Right atrium auricular region (tissue), 2 donors: ENCODE measurements around the gene JAG2. TPM values are rescaled to one million over a fixed set of nuclear protein-coding genes. Genes with fewer than 3 reads are reported as not detected.

Experiments
- DNase-seq: peaks from one replicate; pipeline ENCODE4 v3.0.0-alpha.2; 2019; ENCODE audit warnings: low spot score
- H3K27ac ChIP-seq, 2 donors: fragments of 200-600 bp; sonication (generic); 1 replicate in 1 of 2; 2 replicates in 1 of 2; pipeline ENCODE4 v1.5.1; 2016 to 2019
- H3K27me3 ChIP-seq, 2 donors: fragments of 200-600 bp; sonication (generic); one replicate each; pipeline versions ENCODE4 v1.5.1 to v1.6.0; 2017 to 2019
- H3K36me3 ChIP-seq: fragments of 200-600 bp; sonication (generic); one replicate; pipeline ENCODE4 v1.5.1; 2016
- H3K4me1 ChIP-seq, 2 donors: fragments of 200-600 bp; sonication (generic); one replicate each; pipeline versions ENCODE4 v1.5.1 to v1.6.0; 2017 to 2019
- H3K4me3 ChIP-seq, 2 donors: fragments of 200-600 bp; sonication (generic); 1 replicate in 1 of 2; 2 replicates in 1 of 2; pipeline ENCODE4 v1.5.1; 2017 to 2019; ENCODE audit warnings: mild to moderate bottlenecking in 1 of 2, moderate library complexity in 1 of 2
- H3K9me3 ChIP-seq, 2 donors: fragments of 200-600 bp; sonication (generic); one replicate each; pipeline ENCODE4 v1.5.1; 2019
- total RNA-seq, 2 donors: library from RNA; depleted of rRNA; stranded (reverse); fragments of >200 nt; gene quantifications; one replicate each; pipeline ENCODE4 v1.1.0, GENCODE V29; 2016
- TF ChIP-seq, protein P1 (sequence below), 2 donors: fragments of 200-600 bp; sonication (generic); IDR thresholded peaks; one replicate each; pipeline ENCODE4 v1.5.1; 2019; ENCODE audit warnings: antibody characterized with exemption in 2 of 2

The JAG2 gene
- total RNA-seq, 2 donors from 2014 or later, result 14.5 to 17.3 TPM

GRCh38 chr14:105205673-105206208 lies 37.2 kb upstream of the JAG2 start:
- TF ChIP-seq, protein P1, sequence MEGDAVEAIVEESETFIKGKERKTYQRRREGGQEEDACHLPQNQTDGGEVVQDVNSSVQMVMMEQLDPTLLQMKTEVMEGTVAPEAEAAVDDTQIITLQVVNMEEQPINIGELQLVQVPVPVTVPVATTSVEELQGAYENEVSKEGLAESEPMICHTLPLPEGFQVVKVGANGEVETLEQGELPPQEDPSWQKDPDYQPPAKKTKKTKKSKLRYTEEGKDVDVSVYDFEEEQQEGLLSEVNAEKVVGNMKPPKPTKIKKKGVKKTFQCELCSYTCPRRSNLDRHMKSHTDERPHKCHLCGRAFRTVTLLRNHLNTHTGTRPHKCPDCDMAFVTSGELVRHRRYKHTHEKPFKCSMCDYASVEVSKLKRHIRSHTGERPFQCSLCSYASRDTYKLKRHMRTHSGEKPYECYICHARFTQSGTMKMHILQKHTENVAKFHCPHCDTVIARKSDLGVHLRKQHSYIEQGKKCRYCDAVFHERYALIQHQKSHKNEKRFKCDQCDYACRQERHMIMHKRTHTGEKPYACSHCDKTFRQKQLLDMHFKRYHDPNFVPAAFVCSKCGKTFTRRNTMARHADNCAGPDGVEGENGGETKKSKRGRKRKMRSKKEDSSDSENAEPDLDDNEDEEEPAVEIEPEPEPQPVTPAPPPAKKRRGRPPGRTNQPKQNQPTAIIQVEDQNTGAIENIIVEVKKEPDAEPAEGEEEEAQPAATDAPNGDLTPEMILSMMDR (IDR thresholded peaks at IDR 0.05), result no peak
- Histone ChIP-seq H3K4me1 (peaks cover 0 to 71% of the 10 kb centered on the region in 2 donors), H3K4me3 (no peak overlapping the region), H3K9me3 (no peaks in the 10 kb centered on the region), H3K27me3 (no peaks in the 10 kb centered on the region), H3K36me3 (peaks cover 7% of the 10 kb centered on the region), H3K27ac (peak overlapping the region in 1 of 2 donors; percentile 49)
- no peak for DNase-seq

GRCh38 chr14:105204931-105205672 lies 36.5 kb upstream of the JAG2 start:
- peaks cover 0 to 72% of the 10 kb centered on the region in 2 donors for H3K4me1 ChIP-seq
- DNase-seq, result no peak
- TF ChIP-seq, protein P1 (IDR thresholded peaks at IDR 0.05), result no peak
- no peak overlapping the region for H3K4me3 ChIP-seq
- peak overlapping the region in 1 of 2 donors; percentile 49 for H3K27ac ChIP-seq
- peaks cover 3% of the 10 kb centered on the region for H3K36me3 ChIP-seq
- H3K9me3 ChIP-seq, result no peaks in the 10 kb centered on the region
- H3K27me3 ChIP-seq, result no peaks in the 10 kb centered on the region

- H3K4me1 ChIP-seq, result peaks cover 0 to 78% of the 10 kb centered on the region in 2 donors
- TF ChIP-seq, protein P1 (IDR thresholded peaks at IDR 0.05), result no peak
- no peaks in the 10 kb centered on the region for H3K9me3 ChIP-seq
- H3K36me3 ChIP-seq, result no peaks in the 10 kb centered on the region
- H3K27me3 ChIP-seq, result no peaks in the 10 kb centered on the region
- no peak for DNase-seq
- no peak overlapping the region for H3K4me3 ChIP-seq
- H3K27ac ChIP-seq, result peak overlapping the region in 1 of 2 donors; percentile 49
Measured at GRCh38 chr14:105204206-105204930, 35.8 kb upstream of the JAG2 start.

GRCh38 chr14:105203701-105204100 lies 35.1 kb upstream of the JAG2 start:
- Histone ChIP-seq H3K27ac (peak overlapping the region in 1 of 2 donors; percentile 46), H3K27me3 (no peaks in the 10 kb centered on the region), H3K4me3 (no peak overlapping the region), H3K4me1 (peaks cover 0 to 83% of the 10 kb centered on the region in 2 donors), H3K9me3 (no peaks in the 10 kb centered on the region), H3K36me3 (no peaks in the 10 kb centered on the region)
- TF ChIP-seq, protein P1 (IDR thresholded peaks at IDR 0.05), result no peak
- no peak for DNase-seq

DNA sequence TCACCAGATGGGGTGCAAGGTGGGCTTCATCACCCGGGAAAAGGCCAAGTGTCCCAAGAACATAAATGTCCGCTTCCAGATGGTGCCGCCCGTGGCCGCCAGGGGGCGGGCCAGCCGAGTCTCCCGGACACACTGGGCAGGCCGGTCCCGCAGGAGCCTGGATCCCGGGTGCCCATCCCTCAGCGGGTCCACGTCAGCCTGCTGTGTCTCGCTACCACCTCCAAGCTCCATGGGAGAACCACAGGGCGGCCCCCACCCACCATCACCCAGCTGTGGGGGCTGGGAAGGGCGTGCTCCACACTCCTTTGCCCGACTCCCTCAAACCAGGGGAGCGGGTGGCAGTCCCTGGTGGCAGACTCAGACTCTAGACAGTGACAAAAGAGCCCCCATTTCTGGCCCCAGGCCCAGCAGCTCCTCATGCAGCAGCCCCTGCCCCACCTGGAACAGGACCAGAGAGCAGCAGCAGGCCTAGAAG lies 34.5 kb upstream of the JAG2 start:
- peak; percentile 83 for DNase-seq
- no peaks in the 10 kb centered on the region for H3K36me3 ChIP-seq
- no peak overlapping the region for H3K27ac ChIP-seq
- no peaks in the 10 kb centered on the region for H3K9me3 ChIP-seq
- TF ChIP-seq, protein P1 (IDR thresholded peaks at IDR 0.05), result peak; percentile 96 to 97
- no peak overlapping the region for H3K4me3 ChIP-seq
- peaks cover 0 to 89% of the 10 kb centered on the region in 2 donors for H3K4me1 ChIP-seq
- no peaks in the 10 kb centered on the region for H3K27me3 ChIP-seq
